ENCODE data around the gene COG5. TPM values are rescaled to one million over a fixed set of nuclear protein-coding genes. Genes with fewer than 3 reads are reported as not detected.

The COG5 gene
- total RNA-seq, 1 donor from 2014 or later: 36.3 TPM

- Histone ChIP-seq H3K27me3 (ENCODE audit: control insufficient read depth, insufficient read depth, low read length) (no peaks in the 10 kb centered on the region), H3K4me3 (ENCODE audit: low read depth, low read length) (peak overlapping the region; percentile 36), H3K36me3 (ENCODE audit: control insufficient read depth, insufficient read depth, low read length) (no peaks in the 10 kb centered on the region)
- TF ChIP-seq CTCF (IDR thresholded peaks at IDR 0.05; ENCODE audit: insufficient read depth, low read length, severe bottlenecking): peak; percentile 33
- no peak for FAIRE-seq
- peak; percentile 97 for DNase-seq (ENCODE audit: low read depth)
These were observed 396.1 kb downstream of the COG5 start for GRCh38 chr7:107167483-107168232.

- Histone ChIP-seq H3K36me3 (ENCODE audit: control insufficient read depth, insufficient read depth, low read length) (no peaks in the 10 kb centered on the region), H3K27me3 (ENCODE audit: control insufficient read depth, insufficient read depth, low read length) (no peaks in the 10 kb centered on the region), H3K4me3 (ENCODE audit: low read depth, low read length) (peak overlapping the region; percentile 36)
- no peak for FAIRE-seq
- no peak for TF ChIP-seq CTCF (IDR thresholded peaks at IDR 0.05; ENCODE audit: insufficient read depth, low read length, severe bottlenecking)
- DNase-seq (ENCODE audit: low read depth): no peak
These were observed 396.8 kb downstream of the COG5 start for GRCh38 chr7:107166736-107167426.

- TF ChIP-seq CTCF (IDR thresholded peaks at IDR 0.05; ENCODE audit: insufficient read depth, low read length, severe bottlenecking): no peak
- Histone ChIP-seq H3K27me3 (ENCODE audit: control insufficient read depth, insufficient read depth, low read length) (no peaks in the 10 kb centered on the region), H3K36me3 (ENCODE audit: control insufficient read depth, insufficient read depth, low read length) (no peaks in the 10 kb centered on the region), H3K4me3 (ENCODE audit: low read depth, low read length) (no peak overlapping the region)
- no peak for DNase-seq (ENCODE audit: low read depth)
- FAIRE-seq: no peak
These were observed 398.4 kb downstream of the COG5 start for GRCh38 chr7:107165341-107165740.

- Histone ChIP-seq H3K36me3 (ENCODE audit: control insufficient read depth, insufficient read depth, low read length) (no peaks in the 10 kb centered on the region), H3K4me3 (ENCODE audit: low read depth, low read length) (no peak overlapping the region), H3K27me3 (ENCODE audit: control insufficient read depth, insufficient read depth, low read length) (no peaks in the 10 kb centered on the region)
- peak; percentile 37 for DNase-seq (ENCODE audit: low read depth)
- no peak for TF ChIP-seq CTCF (IDR thresholded peaks at IDR 0.05; ENCODE audit: insufficient read depth, low read length, severe bottlenecking)
- FAIRE-seq: no peak
These were observed 399.6 kb downstream of the COG5 start for GRCh38 chr7:107164092-107164491.

GRCh38 chr7:107162475-107162874 lies 401.2 kb downstream of the COG5 start:
- H3K4me3 ChIP-seq (ENCODE audit: low read depth, low read length): no peak overlapping the region
- no peaks in the 10 kb centered on the region for H3K27me3 ChIP-seq (ENCODE audit: control insufficient read depth, insufficient read depth, low read length)
- H3K36me3 ChIP-seq (ENCODE audit: control insufficient read depth, insufficient read depth, low read length): no peaks in the 10 kb centered on the region
- no peak for FAIRE-seq
- TF ChIP-seq CTCF (IDR thresholded peaks at IDR 0.05; ENCODE audit: insufficient read depth, low read length, severe bottlenecking): no peak
- DNase-seq (ENCODE audit: low read depth): no peak

Measured in bronchial epithelial cell (primary cell).